ENCODE results near the gene SRP9. TPM values are rescaled to one million over a fixed set of nuclear protein-coding genes. Genes with fewer than 3 reads are reported as not detected.

Gene SRP9, protein sequence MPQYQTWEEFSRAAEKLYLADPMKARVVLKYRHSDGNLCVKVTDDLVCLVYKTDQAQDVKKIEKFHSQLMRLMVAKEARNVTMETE
- 213 and 244 TPM in 2 replicates for total RNA-seq

DNA sequence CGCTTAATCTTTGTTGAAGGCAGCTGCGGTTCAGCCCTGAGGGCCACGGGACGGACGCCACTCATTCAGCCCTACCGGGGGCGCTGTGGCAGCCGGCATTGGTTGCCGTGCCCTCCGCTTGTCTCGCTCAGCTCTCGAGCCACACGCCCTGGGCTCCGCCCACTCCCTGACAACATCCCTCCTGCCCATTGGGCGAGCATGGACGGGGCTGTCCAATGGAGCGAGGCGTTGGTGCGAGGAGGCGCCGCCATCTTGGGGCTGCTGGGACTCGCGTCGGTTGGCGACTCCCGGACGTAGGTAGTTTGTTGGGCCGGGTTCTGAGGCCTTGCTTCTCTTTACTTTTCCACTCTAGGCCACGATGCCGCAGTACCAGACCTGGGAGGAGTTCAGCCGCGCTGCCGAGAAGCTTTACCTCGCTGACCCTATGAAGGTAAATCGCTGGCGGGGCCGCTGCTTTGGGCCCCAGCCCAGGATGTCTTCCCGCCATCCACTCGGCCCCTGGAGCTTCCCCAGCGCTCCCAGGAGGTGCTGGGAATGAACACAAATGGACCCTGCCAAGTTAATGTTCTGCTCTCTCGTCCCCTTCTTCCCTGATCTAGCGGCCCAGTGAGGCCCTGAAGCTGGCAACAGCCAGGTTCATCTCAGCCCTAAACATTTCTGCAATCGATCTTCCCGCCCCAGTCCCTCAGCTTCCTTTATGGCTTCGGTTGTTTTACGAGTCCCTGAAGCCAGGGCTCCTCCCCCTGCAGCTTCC, at the start of gene SRP9:
TSS of gene SRP9 (plus strand) at position 244 of the 754 bp plus-strand sequence. CDS start at position 359, 115 bp downstream.

DNA sequence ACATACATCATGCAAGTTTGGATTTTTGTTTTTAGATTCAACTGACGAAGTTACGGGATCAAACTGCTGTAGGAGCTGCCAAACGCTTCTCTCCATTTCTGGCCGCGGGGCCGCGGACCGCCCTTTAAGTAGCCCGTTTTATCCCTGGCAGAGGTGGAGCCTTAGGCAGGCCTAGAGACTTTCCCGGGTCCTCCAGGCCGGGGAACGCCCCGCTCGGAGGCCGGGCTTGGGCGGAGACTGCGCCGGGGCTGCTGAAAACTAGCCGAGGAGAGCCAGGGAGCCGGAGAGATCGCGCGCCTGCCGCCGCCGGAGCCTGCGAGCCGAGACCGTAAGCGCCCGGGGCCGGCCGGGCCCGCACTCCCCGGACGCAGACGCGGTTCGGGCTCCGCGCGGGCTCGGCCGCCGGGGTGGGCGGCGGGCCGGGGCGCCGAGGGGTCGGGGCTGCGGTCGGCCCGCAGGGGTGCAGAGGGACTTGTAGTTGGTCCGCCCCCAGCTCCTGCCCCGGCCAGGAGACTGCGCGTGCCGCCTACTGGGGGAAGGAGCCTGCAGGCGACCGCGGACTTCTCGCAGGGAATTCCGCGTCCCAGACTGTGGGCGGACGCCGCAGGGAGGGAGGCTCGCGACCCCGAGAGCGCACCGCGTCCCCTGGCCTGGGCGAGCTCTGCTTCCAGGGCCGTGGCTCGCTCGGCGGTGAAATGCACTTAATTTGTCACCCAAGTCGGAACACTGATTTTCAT, 32.4 kb downstream of the SRP9 start, which contains the start of gene EPHX1:
TSS of gene EPHX1 (plus strand) at position 283 of the 737 bp plus-strand sequence. CDS start 18,606 bp downstream, outside the sequence.

Other genes starting within 250 kb of the SRP9 start
- 140 and 173 TPM in 2 replicates for gene ENAH, start 124.7 kb upstream of the SRP9 start, total RNA-seq
- gene EPHX1, start 32.3 kb downstream of the SRP9 start, total RNA-seq = 14.8 and 23.7 TPM in 2 replicates
- gene TMEM63A, start 104.6 kb downstream of the SRP9 start, total RNA-seq = 9.4 and 19.4 TPM in 2 replicates
- not detected in 2 replicates for gene LEFTY1, start 111.3 kb downstream of the SRP9 start, total RNA-seq
- 38.6 and 48.1 TPM in 2 replicates for gene PYCR2, start 146.4 kb downstream of the SRP9 start, total RNA-seq
- under 0.01 TPM in 1 of 2 replicates, not detected in the other for gene LEFTY2, start 163.4 kb downstream of the SRP9 start, total RNA-seq
- gene SDE2, start 221.5 kb downstream of the SRP9 start, total RNA-seq = 29.3 and 38.2 TPM in 2 replicates